Suprapubic skin (tissue), 4 donors: ENCODE data around the gene MAN1C1. TPM values are rescaled to one million over a fixed set of nuclear protein-coding genes. Genes with fewer than 3 reads are reported as not detected.
A peak's percentile ranks its signal among the peaks of the same experiment; 100 is the strongest.
"Not testable (repeated sequence)": the region's sequence is repeated elsewhere in the genome, so short reads cannot be mapped to it uniquely, and the experiment has no call there.

ENCODE experiments used
- DNase-seq, 2 donors: peaks; one replicate each; pipeline ENCODE4 v3.0.0-alpha.2; 2019; ENCODE audit warnings: low spot score in 2 of 2
- H3K27ac ChIP-seq: fragments of 200-600 bp; sonication (generic); one replicate; pipeline ENCODE4 v1.5.1; 2019
- H3K27me3 ChIP-seq: fragments of 200-600 bp; sonication (generic); one replicate; pipeline ENCODE4 v1.5.1; 2019
- H3K36me3 ChIP-seq: fragments of 200-600 bp; sonication (generic); one replicate; pipeline ENCODE4 v1.5.1; 2019
- H3K4me1 ChIP-seq: fragments of 200-600 bp; sonication (generic); one replicate; pipeline ENCODE4 v1.5.1; 2019
- H3K4me3 ChIP-seq: fragments of 200-600 bp; sonication (generic); one replicate; pipeline ENCODE4 v1.5.1; 2019; ENCODE audit warnings: mild to moderate bottlenecking
- H3K9me3 ChIP-seq: fragments of 200-600 bp; sonication (generic); one replicate; pipeline ENCODE4 v1.5.1; 2019
- EP300 ChIP-seq: sonication (generic); formaldehyde crosslinking; IDR thresholded peaks from one replicate; pipeline ENCODE4 v1.6.1; 2017; ENCODE audit warnings: antibody characterized with exemption
- POLR2A ChIP-seq, 2 donors: fragments of 450-650 bp; IDR thresholded peaks; one replicate each; pipeline ENCODE4 v1.6.1; 2017; ENCODE audit warnings: antibody characterized with exemption in 2 of 2, mild to moderate bottlenecking in 2 of 2, moderate library complexity in 2 of 2
- POLR2AphosphoS5 ChIP-seq, 3 donors: sonication (generic); formaldehyde crosslinking; IDR thresholded peaks; one replicate each; pipeline ENCODE4 v1.6.1; 2017; ENCODE audit warnings: antibody characterized with exemption in 3 of 3
- WGBS: methylation state at CpG from one replicate; pipeline ENCODE4 v1.1.5; 2018; 5-methylcytosine and 5-hydroxymethylcytosine counted together
- total RNA-seq, 4 donors: library from RNA; depleted of rRNA; stranded (reverse); fragments of >200 nt; gene quantifications; one replicate each; pipeline ENCODE4 v1.1.0, GENCODE V29; 2016
- TF ChIP-seq, protein P1 (sequence below), 2 donors: fragments of 200-600 bp in 1 of 2; fragments of 450-650 bp in 1 of 2; sonication (generic) in 1 of 2; IDR thresholded peaks; one replicate each; pipeline ENCODE4 v1.5.1; 2016 to 2019; ENCODE audit warnings: antibody characterized with exemption in 2 of 2, mild to moderate bottlenecking in 1 of 2, moderate library complexity in 1 of 2

MAN1C1 gene
- total RNA-seq, 4 donors from 2014 or later: 7.3 to 15.2 (median 8.0) TPM

GRCh38 chr1:25694167-25695007, 77.8 kb downstream of the MAN1C1 start:
- Histone ChIP-seq H3K36me3 (no peaks in the 10 kb centered on the region), H3K4me1 (peaks cover 55% of the 10 kb centered on the region), H3K4me3 (no peak overlapping the region), H3K9me3 (no peaks in the 10 kb centered on the region), H3K27ac (peak overlapping the region; percentile 87), H3K27me3 (no peaks in the 10 kb centered on the region)
- TF ChIP-seq POLR2AphosphoS5 (IDR thresholded peaks at IDR 0.05) (peak in 1 of 3 donors; percentile 64), POLR2A (IDR thresholded peaks at IDR 0.05) (no peak), EP300 (no peak)
- TF ChIP-seq, protein P1, sequence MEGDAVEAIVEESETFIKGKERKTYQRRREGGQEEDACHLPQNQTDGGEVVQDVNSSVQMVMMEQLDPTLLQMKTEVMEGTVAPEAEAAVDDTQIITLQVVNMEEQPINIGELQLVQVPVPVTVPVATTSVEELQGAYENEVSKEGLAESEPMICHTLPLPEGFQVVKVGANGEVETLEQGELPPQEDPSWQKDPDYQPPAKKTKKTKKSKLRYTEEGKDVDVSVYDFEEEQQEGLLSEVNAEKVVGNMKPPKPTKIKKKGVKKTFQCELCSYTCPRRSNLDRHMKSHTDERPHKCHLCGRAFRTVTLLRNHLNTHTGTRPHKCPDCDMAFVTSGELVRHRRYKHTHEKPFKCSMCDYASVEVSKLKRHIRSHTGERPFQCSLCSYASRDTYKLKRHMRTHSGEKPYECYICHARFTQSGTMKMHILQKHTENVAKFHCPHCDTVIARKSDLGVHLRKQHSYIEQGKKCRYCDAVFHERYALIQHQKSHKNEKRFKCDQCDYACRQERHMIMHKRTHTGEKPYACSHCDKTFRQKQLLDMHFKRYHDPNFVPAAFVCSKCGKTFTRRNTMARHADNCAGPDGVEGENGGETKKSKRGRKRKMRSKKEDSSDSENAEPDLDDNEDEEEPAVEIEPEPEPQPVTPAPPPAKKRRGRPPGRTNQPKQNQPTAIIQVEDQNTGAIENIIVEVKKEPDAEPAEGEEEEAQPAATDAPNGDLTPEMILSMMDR (IDR thresholded peaks at IDR 0.05): peak in 1 of 2 donors; percentile 5
- no peak for DNase-seq
- 36% methylated on average over 9 of the region's 9 CpGs for WGBS

DNA sequence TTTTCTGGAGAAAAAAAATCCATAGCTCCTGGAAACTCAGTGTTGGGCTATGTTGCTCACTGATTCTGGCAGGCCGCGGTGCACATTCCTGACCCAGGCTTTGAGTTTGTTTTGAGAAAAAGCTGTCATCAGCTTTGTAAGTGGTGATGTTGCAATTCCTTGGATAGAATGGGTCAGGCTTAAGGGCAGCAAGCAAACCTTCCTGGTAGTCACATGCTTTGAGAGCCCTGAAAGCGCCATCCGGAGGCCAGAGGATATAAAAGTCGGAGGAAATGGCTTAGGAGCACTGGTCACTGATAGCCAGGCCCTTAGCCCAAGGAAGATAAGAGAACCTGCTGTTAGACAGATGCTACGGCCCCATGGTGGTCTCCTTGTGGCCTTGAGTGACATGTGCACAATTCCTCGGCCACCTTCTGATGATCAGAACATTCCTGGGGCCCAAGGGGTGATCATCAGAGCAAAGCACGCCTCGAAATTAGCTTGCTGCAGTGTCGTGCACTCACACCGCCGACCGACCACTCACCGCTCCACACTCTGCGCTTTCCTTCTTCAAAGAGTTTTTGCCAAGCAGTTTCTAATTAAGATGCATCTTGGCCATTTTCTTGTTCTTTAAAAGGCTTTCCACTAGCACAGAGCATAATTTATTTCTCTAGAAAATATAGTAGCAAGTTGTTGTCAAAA, 78.6 kb downstream of the MAN1C1 start:
- Histone ChIP-seq H3K9me3 (no peaks in the 10 kb centered on the region), H3K27me3 (no peaks in the 10 kb centered on the region), H3K36me3 (no peaks in the 10 kb centered on the region), H3K4me1 (peaks cover 63% of the 10 kb centered on the region), H3K27ac (peak overlapping the region; percentile 87), H3K4me3 (no peak overlapping the region)
- TF ChIP-seq EP300 (no peak), POLR2AphosphoS5 (IDR thresholded peaks at IDR 0.05) (peak in 2 of 3 donors; percentile 76 to 87)
- DNase-seq: peak; percentile 85 to 90
- 56% methylated on average over 15 of the region's 15 CpGs for WGBS

GRCh38 chr1:25695771-25696311, 79.2 kb downstream of the MAN1C1 start:
- Histone ChIP-seq H3K4me1 (peaks cover 69% of the 10 kb centered on the region), H3K4me3 (no peak overlapping the region), H3K27me3 (no peaks in the 10 kb centered on the region), H3K36me3 (no peaks in the 10 kb centered on the region), H3K27ac (peak overlapping the region; percentile 87), H3K9me3 (no peaks in the 10 kb centered on the region)
- TF ChIP-seq EP300 (no peak), POLR2AphosphoS5 (IDR thresholded peaks at IDR 0.05) (no peak), POLR2A (IDR thresholded peaks at IDR 0.05) (no peak)
- TF ChIP-seq, protein P1 (IDR thresholded peaks at IDR 0.05): no peak
- WGBS: 43% methylated on average over 11 of the region's 11 CpGs
- DNase-seq: no peak

DNA sequence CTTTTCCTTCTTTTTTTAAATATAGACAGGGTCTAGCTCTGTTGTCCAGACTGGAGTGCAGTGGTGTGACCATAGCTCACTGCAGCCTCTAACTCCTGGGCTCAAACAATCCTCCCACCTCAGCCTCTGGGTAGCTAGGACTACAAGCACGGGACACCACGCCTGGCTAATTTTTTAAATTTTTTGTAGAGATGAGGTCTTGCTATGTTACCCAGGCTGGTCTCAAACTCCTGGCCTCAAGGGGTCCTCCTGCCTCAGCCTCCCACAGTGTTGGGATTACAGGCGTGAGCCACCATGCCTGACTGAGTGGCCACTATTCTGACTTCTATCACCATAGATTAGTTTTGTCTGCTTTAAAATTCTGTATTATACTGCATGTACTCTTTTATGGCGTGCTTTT, 80.1 kb downstream of the MAN1C1 start:
- not testable (repeated sequence) for H3K9me3 ChIP-seq, H3K4me3 ChIP-seq, H3K27me3 ChIP-seq, H3K36me3 ChIP-seq
- H3K27ac ChIP-seq: peak overlapping the region; percentile 87
- peaks cover 77% of the 10 kb centered on the region for H3K4me1 ChIP-seq
- peak in 1 of 2 donors; percentile 40 for DNase-seq
- WGBS: 88% methylated on average over 4 of the region's 4 CpGs

DNA sequence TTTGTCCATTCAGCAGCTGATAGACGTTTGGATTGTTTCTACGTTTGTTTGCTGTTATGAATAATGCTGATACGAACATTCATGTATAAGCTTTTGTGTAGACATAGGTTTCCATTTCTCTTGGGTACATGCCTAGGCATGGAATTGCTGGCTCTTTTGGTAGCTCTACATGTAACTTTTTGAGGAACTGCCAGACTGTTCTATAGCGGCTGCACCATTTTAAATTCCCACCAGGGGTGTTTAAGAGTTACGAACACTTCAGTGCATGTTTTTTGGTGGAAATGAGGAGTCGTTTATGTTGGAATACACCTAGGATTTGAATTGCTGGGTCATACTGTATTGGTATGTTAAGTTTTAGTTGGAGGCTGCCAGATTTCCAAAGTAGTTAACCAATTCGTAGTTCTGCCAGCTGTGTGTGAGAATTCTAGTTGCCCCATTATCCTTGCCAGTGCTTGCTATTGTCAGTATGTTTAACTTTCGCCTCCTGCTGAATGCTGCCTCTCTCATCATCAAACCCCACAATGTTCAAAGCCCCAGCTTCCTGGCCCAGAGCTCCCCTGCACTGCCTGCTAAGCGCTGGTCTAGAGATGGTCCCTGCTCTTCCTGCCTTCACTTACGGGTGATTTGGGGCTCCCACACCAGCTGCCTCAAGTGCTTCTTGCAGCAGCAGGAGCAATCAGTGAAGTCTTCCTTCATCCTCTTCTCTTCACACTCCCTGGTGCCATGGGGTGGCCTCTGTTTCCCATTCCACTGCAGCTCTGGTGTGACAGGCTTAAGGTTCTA, 81.0 kb downstream of the MAN1C1 start:
- TF ChIP-seq EP300 (no peak), POLR2AphosphoS5 (IDR thresholded peaks at IDR 0.05) (no peak), POLR2A (IDR thresholded peaks at IDR 0.05) (no peak)
- TF ChIP-seq, protein P1 (IDR thresholded peaks at IDR 0.05): no peak
- WGBS: 56% methylated on average over 10 of the region's 10 CpGs
- DNase-seq: peak in 1 of 2 donors; percentile 21
- Histone ChIP-seq H3K4me1 (peaks cover 87% of the 10 kb centered on the region), H3K27ac (peak overlapping the region; percentile 87), H3K9me3 (no peaks in the 10 kb centered on the region), H3K4me3 (no peak overlapping the region), H3K36me3 (no peaks in the 10 kb centered on the region), H3K27me3 (no peaks in the 10 kb centered on the region)
